ENCODE measurements around the gene AGR2. TPM values are rescaled to one million over a fixed set of nuclear protein-coding genes. Genes with fewer than 3 reads are reported as not detected.

AGR2 gene
- total and polyA plus RNA-seq, 2 of the 4 experiments (the other 2 are of a cell fraction), result not detected

DNA sequence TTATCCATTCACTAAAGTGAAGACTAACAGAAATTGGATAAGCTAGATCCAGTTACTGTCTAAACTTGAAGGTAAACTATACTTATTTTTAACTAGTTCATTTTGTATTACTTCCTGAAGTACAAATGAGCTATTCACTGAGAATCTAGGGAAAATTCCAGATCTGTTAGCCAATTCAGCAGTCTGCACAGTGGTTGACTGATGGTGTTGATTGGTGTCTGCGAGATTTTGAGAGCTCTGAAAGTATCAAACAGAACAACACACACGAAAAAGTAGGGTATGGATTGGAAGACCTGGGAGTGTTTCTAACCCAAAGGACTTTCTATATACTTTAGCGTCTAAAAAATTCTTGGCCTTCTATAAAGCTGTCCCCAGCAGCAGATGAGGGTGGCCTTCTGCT is 33.6 kb upstream of the AGR2 start:
- TF ChIP-seq RFX5 (IDR thresholded peaks at IDR 0.05; ENCODE audit: low read depth, low read length), result no peak
- TF ChIP-seq MAZ (IDR thresholded peaks at IDR 0.05; ENCODE audit: borderline replicate concordance, low read depth, low read length), result no peak
- TF ChIP-seq, protein P1, sequence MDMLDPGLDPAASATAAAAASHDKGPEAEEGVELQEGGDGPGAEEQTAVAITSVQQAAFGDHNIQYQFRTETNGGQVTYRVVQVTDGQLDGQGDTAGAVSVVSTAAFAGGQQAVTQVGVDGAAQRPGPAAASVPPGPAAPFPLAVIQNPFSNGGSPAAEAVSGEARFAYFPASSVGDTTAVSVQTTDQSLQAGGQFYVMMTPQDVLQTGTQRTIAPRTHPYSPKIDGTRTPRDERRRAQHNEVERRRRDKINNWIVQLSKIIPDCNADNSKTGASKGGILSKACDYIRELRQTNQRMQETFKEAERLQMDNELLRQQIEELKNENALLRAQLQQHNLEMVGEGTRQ (IDR thresholded peaks at IDR 0.05; ENCODE audit: low read depth, low read length), result no peak
- no peak for TF ChIP-seq FOS (IDR thresholded peaks at IDR 0.05; ENCODE audit: low read depth, low read length)
- no peak for TF ChIP-seq CHD1 (IDR thresholded peaks at IDR 0.05; ENCODE audit: low read depth, low read length)
- no peak for TF ChIP-seq RCOR1 (IDR thresholded peaks at IDR 0.05; ENCODE audit: insufficient replicate concordance, low read length)
- no peak for TF ChIP-seq MXI1 (IDR thresholded peaks at IDR 0.05; ENCODE audit: borderline replicate concordance, low read depth, low read length)
- no peak for TF ChIP-seq MAFK (IDR thresholded peaks at IDR 0.05; ENCODE audit: low read depth, low read length)
- TF ChIP-seq CEBPB (IDR thresholded peaks at IDR 0.05; ENCODE audit: low read depth, low read length), result no peak
- in situ Hi-C loops (cut with MboI; ENCODE audit: low sequenced_read_pairs) (no loop called here), intact Hi-C loops (cut with micrococcal nuclease) (no loop called here), dilution Hi-C loops (cut with HindIII; ENCODE audit: low sequenced_read_pairs, unreplicated experiment) (no loop called here)
- no peaks in the 10 kb centered on the region for H3K79me1 ChIP-seq (ENCODE audit: low read depth in 1 of 2, low read length in 2 of 2)
- H3K4me2 ChIP-seq (ENCODE audit: low read depth, low read length), result no peak overlapping the region
- H4K20me1 ChIP-seq (ENCODE audit: insufficient read depth, low read length), result no peaks in the 10 kb centered on the region
- ChIA-PET CTCF (no interaction called here), POLR2A (ENCODE audit: unreplicated experiment) (no interaction called here)
- BruUV-seq (replicated peaks), result no TSS peak
- H3K14ac ChIP-seq (replicated peaks; ENCODE audit: low read depth, low read length), result no peak overlapping the region
- no peak overlapping the region for H2BK120ac ChIP-seq (ENCODE audit: low read depth, low read length)
- DNase-seq, result peak; percentile 10
- H2BK20ac ChIP-seq (ENCODE audit: low read depth, low read length), result no peak overlapping the region
- no peak overlapping the region for H4K8ac ChIP-seq (ENCODE audit: low read depth in 2 of 2, low read length in 2 of 2)
- no peak overlapping the region for H2BK5ac ChIP-seq (ENCODE audit: low read depth, low read length, poor library complexity, severe bottlenecking)
- no peak overlapping the region for H4K5ac ChIP-seq (ENCODE audit: low read depth, low read length)
- no peak overlapping the region for H3K4me3 ChIP-seq (ENCODE audit: insufficient read depth, low read depth, low read length)
- no peaks in the 10 kb centered on the region for H3K36me3 ChIP-seq (ENCODE audit: control insufficient read depth, insufficient read depth, low read length)
- H3K9me3 ChIP-seq (ENCODE audit: control insufficient read depth, insufficient read depth, low read length), result no peaks in the 10 kb centered on the region
- no peaks in the 10 kb centered on the region for H3K9me1 ChIP-seq (ENCODE audit: insufficient read depth, low read length)
- H2AK9ac ChIP-seq (replicated peaks; ENCODE audit: low read depth, low read length, poor library complexity), result no peak overlapping the region
- no peak overlapping the region; the same call in 1 of the 2 replicates for H3K18ac ChIP-seq (ENCODE audit: low read depth, low read length)
- H4K91ac ChIP-seq (ENCODE audit: insufficient read depth, low read depth, low read length), result no peak overlapping the region
- WGBS, 2 experiments (ENCODE audit: extremely low coverage in 2 of 2, insufficient read length in 1 of 2), result no CpG with 5 or more reads among the region's 3 CpGs
- H2AK5ac ChIP-seq (ENCODE audit: low read depth, low read length), result no peak overlapping the region
- no peak overlapping the region for H3K9ac ChIP-seq (ENCODE audit: low read depth, low read length)
- H3K4ac ChIP-seq (ENCODE audit: low read depth, low read length), result no peak overlapping the region
- H3K27ac ChIP-seq (ENCODE audit: insufficient read depth, low read length), result no peak overlapping the region
- no peaks in the 10 kb centered on the region for H3K27me3 ChIP-seq (ENCODE audit: control insufficient read depth, insufficient read depth, low read length)
- no peak overlapping the region for H3K56ac ChIP-seq (ENCODE audit: extremely low read depth, insufficient read depth, low read length)
- 0 out of 2 replicates have a peak, but pooled peaks have one; percentile 30 for ATAC-seq (ENCODE audit: low read depth)
- no peak overlapping the region; the same call in 2 of the 3 replicates for H2BK15ac ChIP-seq (ENCODE audit: low read depth, low read length)
- no peak overlapping the region for H3K23ac ChIP-seq (ENCODE audit: low read depth, low read length)
- no peak overlapping the region for H2AFZ ChIP-seq (replicated peaks; ENCODE audit: low read length, poor library complexity)
- peaks cover 9% of the 10 kb centered on the region for H3K4me1 ChIP-seq (ENCODE audit: control insufficient read depth, insufficient read depth, low read length)
